HG03354 (cell line): ENCODE data around the gene DSG1.
"Not testable (repeated sequence)": the region's sequence is repeated elsewhere in the genome, so short reads cannot be mapped to it uniquely, and the experiment has no call there.

Experiments used
- ATAC-seq: cut with Tn5 transposase; IDR thresholded peaks from one replicate; pipeline ENCODE4 v1.9.1; 2021; ENCODE audit warnings: mild to moderate bottlenecking; ENCODE audit not compliant: unreplicated experiment, poor library complexity, severe bottlenecking

Gene DSG1

GRCh38 chr18:31329787-31330438 lies 12.0 kb downstream of the DSG1 start:
- no peak for ATAC-seq

DNA sequence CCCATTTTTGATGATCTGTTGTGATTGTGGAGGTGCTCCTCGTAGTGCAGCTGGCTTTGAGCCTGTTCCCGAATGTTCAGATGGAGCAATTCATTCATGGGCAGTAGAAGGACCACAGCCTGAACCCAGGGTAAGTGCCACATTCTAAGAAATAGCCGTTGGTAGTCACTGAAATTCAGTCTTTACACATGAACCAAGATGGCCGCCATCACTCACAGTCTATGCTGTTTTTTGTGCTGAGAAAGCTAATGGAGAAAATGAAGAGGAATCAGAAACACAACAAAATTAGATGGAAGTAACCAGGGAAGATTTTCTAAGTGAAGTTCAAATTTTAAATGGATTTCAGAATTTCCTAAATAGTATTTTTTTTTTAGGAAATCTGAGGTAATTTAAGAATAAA lies 25.5 kb downstream of the DSG1 start:
- ATAC-seq: no peak

GRCh38 chr18:31353336-31353735 lies 35.4 kb downstream of the DSG1 start:
- ATAC-seq: not testable (repeated sequence)

GRCh38 chr18:31354990-31355389 lies 37.0 kb downstream of the DSG1 start:
- no peak for ATAC-seq

- no peak for ATAC-seq
Measured at GRCh38 chr18:31356025-31356424, 38.1 kb downstream of the DSG1 start.

GRCh38 chr18:31364190-31364589 lies 46.2 kb downstream of the DSG1 start:
- no peak for ATAC-seq

- no peak for ATAC-seq
Measured at GRCh38 chr18:31369478-31369877, 51.5 kb downstream of the DSG1 start.

DNA sequence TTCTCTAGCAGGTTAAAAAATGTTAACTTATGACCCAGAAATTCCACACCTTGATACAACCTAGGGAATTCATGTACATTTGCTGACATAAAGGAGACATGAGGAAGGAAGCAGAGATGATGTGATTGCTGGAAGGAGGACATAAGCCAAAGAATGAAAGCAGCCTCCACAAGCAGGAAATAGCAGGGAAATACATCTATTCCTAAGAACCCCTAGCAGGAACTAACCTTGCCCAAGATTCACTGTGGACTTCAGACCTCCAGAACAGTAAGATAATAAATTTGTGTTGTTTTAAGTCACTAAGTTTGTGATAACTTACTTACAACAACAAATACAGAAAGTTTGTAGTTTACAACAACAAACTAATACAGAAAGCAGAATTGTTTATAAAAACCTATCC lies 54.0 kb downstream of the DSG1 start:
- no peak for ATAC-seq

DNA sequence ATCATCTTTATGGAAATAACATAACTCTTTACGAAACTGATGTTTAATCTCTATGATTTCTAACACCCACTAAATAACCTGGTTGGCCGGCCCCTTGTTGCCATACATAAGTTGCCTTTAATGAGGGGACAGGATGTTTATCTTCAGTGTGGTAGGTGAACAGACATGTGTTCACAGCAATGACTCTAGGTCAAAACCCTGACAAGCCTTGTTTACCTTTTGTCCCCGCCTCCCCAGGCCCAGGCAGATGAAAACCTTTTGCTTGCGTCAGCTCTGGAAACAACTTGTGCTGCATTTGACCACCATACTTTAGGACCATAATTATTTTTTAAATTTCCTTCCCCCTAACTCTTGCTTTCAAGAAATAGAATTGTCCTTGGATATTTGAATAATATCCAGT lies 55.7 kb downstream of the DSG1 start:
- ATAC-seq: no peak

DNA sequence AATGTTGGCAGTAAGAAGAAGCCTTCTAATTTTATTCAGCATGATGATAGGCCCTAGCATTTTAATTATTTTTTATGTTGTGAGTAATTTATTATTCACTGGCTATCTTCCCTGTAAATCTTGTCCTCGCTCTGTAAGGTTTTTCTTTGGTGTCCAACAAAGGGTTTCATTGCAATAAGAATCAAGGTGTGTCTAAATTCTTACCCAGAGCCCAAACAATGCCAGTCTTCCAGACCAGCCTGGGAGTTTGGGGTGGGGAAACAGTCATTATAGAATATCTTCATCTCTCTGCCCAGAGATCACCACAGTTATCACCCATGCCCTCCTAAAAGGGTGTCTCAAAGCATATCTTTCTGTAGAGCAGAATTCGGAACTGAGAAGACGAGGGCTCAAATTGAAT lies 58.5 kb downstream of the DSG1 start, which contains the start of gene DSG4:
TSS of gene DSG4 (plus strand) at position 301 of the 400 bp plus-strand sequence. CDS start 135 bp downstream, outside the sequence.
- ATAC-seq: no peak

- no peak for ATAC-seq
Measured at GRCh38 chr18:31380912-31381311, 63.0 kb downstream of the DSG1 start.

- ATAC-seq: no peak
Measured at GRCh38 chr18:31382107-31382506, 64.1 kb downstream of the DSG1 start.

DNA sequence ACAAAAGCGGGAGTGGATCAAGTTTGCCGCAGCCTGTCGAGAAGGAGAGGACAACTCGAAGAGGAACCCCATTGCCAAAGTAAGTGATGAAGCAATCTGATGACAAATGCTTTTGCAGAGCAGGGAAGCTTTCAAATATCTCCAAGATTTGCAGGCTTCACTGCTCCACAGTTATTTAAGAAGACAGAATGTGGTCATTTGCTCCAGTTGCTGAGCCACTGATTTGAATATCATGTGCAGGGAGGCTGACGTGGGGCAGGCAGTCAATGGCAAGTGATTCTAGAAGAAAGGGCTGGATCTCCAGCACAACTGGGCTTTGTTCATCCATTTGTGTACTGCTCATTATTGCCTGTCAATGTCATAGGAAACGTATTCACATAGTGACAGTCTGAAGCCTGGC lies 68.8 kb downstream of the DSG1 start:
- no peak for ATAC-seq

GRCh38 chr18:31393286-31393685 lies 75.3 kb downstream of the DSG1 start:
- no peak for ATAC-seq

- ATAC-seq: no peak
Measured at GRCh38 chr18:31396796-31397612, 79.0 kb downstream of the DSG1 start.

DNA sequence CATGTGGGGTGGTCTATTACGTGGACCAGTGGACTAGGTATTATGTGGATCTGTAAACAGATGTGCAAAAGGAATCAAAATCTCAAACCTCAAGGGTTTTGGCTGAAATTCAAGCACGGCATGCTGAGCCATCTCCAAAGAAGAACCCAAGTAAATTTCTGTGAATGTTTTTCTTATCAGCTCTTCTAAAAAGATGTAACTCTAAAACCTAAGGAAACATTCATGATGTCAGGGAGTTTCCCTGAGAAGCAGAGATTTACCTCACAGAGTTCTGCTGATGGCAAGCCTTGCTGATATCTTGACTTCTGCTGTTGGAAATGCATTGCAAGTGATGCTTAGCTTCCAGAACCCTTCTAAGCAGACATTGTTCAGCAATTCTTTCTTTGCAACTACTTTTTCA lies 80.2 kb downstream of the DSG1 start:
- no peak for ATAC-seq

GRCh38 chr18:31399306-31400032 lies 81.5 kb downstream of the DSG1 start:
- ATAC-seq: no peak

- ATAC-seq: no peak
Measured at GRCh38 chr18:31401156-31402025, 83.4 kb downstream of the DSG1 start.

GRCh38 chr18:31402026-31402373 lies 84.0 kb downstream of the DSG1 start:
- no peak for ATAC-seq

GRCh38 chr18:31403409-31403808 lies 85.4 kb downstream of the DSG1 start:
- ATAC-seq: no peak
